ENCODE measurements around the gene RTBDN.

The RTBDN gene

DNA sequence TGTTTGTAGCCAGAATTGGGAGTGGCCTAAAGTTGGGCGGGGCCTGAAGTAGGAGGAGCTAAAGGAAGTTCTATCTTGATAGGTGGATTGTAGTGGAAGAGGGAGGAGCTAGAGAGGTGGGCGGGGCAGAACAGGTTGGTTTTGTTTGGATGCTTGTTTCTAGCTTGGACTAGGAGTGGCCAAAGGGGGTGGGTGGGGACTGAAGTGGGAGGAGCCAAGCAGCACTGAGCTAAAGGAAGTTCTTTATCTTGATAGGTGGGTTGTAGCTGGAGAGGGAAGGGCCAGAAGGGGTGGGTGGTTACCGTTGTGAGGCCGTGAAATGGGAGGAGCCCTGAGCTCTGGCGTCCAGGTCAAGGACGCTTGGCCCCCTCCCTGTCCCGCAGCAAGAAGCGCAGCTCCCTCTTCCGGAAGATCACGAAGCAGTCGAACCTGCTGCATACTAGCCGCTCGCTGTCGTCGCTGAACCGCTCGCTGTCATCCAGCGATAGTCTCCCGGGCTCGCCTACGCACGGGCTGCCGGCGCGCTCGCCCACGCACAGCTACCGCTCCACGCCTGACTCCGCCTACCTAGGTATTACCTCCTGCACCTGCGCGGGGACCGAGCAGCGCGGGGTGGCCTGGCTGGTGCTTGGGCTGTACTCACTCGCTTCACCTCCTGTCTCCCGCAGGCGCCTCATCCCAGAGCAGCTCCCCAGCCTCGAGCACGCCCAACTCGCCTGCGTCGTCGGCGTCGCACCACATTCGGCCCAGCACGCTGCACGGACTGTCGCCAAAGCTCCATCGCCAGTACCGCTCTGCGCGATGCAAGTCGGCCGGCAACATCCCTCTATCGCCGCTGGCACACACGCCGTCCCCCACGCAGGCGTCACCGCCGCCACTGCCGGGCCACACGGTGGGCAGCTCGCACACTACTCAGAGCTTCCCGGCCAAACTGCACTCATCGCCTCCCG, 38.8 kb upstream of the RTBDN start:
- peak; percentile 75 for DNase-seq (ENCODE audit: low read depth)
- TF ChIP-seq, protein P1, sequence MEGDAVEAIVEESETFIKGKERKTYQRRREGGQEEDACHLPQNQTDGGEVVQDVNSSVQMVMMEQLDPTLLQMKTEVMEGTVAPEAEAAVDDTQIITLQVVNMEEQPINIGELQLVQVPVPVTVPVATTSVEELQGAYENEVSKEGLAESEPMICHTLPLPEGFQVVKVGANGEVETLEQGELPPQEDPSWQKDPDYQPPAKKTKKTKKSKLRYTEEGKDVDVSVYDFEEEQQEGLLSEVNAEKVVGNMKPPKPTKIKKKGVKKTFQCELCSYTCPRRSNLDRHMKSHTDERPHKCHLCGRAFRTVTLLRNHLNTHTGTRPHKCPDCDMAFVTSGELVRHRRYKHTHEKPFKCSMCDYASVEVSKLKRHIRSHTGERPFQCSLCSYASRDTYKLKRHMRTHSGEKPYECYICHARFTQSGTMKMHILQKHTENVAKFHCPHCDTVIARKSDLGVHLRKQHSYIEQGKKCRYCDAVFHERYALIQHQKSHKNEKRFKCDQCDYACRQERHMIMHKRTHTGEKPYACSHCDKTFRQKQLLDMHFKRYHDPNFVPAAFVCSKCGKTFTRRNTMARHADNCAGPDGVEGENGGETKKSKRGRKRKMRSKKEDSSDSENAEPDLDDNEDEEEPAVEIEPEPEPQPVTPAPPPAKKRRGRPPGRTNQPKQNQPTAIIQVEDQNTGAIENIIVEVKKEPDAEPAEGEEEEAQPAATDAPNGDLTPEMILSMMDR (IDR thresholded peaks at IDR 0.05; ENCODE audit: low read length, missing control alignments): no peak
- peak overlapping the region; percentile 19 for H3K4me3 ChIP-seq (replicated peaks; ENCODE audit: low read depth, low read length)

DNA sequence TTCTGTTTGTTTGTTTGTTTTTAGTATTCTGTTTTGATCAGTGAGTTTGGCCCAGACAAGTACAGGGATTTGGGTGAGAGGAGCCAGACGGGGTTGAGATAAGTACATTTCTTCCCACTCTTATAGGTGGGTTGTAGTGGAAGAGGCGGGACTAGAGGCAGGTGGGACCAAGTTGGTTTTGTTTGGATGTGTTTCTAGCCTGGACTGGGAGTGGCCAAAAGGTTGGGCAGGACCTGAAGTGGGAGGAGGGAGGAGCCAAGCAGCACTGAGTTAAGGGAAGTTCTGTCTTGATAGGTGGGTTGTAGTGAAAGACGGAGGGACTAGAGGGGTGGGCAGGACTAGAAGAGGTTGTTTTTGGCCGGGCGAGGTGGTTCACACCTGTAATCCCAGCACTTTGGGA, 37.9 kb upstream of the RTBDN start:
- no peak for DNase-seq (ENCODE audit: low read depth)
- TF ChIP-seq, protein P1 (IDR thresholded peaks at IDR 0.05; ENCODE audit: low read length, missing control alignments): no peak
- no peak overlapping the region for H3K4me3 ChIP-seq (replicated peaks; ENCODE audit: low read depth, low read length)

DNA sequence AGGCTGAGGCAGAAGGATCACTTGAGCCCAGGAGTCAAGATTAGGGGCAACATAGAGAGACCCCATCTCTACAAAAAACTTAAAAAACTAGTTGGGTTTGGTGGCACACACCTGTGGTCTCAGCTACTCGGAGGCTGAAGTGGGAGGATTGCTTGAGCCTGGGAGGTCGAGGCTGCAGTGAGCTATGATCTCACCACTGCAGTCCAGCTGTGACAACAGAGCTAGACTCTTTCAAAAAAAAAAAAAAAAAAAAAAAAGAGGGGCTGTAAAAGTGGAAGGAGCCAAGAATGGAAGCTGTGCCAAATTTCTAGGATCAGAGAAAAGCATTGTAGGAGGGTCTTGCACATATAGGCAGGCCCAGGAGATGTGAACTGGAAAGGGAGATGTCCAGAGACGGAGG, 37.3 kb upstream of the RTBDN start:
- TF ChIP-seq, protein P1 (IDR thresholded peaks at IDR 0.05; ENCODE audit: low read length, missing control alignments): no peak
- no peak for DNase-seq (ENCODE audit: low read depth)

GRCh38 chr19:12868540-12869112, 34.2 kb upstream of the RTBDN start:
- no peak for DNase-seq (ENCODE audit: low read depth)
- H3K4me3 ChIP-seq (replicated peaks; ENCODE audit: low read depth, low read length): no peak overlapping the region
- TF ChIP-seq, protein P1 (IDR thresholded peaks at IDR 0.05; ENCODE audit: low read length, missing control alignments): no peak

More for the DNA sequence above, 37.3 kb upstream of the RTBDN start:
- no peak overlapping the region for H3K4me3 ChIP-seq (replicated peaks; ENCODE audit: low read depth, low read length)

- peak overlapping the region; percentile 49 for H3K4me3 ChIP-seq (replicated peaks; ENCODE audit: low read depth, low read length)
- DNase-seq (ENCODE audit: low read depth): peak; percentile 61
- TF ChIP-seq, protein P1 (IDR thresholded peaks at IDR 0.05; ENCODE audit: low read length, missing control alignments): no peak
These were observed 33.0 kb upstream of the RTBDN start for GRCh38 chr19:12867120-12868099.

- DNase-seq (ENCODE audit: low read depth): no peak
- no peak overlapping the region for H3K4me3 ChIP-seq (replicated peaks; ENCODE audit: low read depth, low read length)
- TF ChIP-seq, protein P1 (IDR thresholded peaks at IDR 0.05; ENCODE audit: low read length, missing control alignments): no peak
These were observed 32.2 kb upstream of the RTBDN start for GRCh38 chr19:12866416-12867119.
